Peyer's patch (tissue), 4 donors: ENCODE data around the gene NPRL2.
A peak's percentile ranks its signal among the peaks of the same experiment; 100 is the strongest.

ENCODE experiments used
- CTCF ChIP-seq, 6 experiments: fragments of 450-650 bp in 4 of 6; fragments of 200-600 bp in 2 of 6; sonication (generic) in 1 of 6; IDR thresholded peaks; one replicate each; pipeline ENCODE4 v1.5.1; 2017 to 2019; ENCODE audit warnings: antibody characterized with exemption in 6 of 6, mild to moderate bottlenecking in 3 of 6, moderate library complexity in 1 of 6
- POLR2A ChIP-seq, 2 donors: fragments of 450-650 bp; IDR thresholded peaks; one replicate each; pipeline ENCODE4 v1.5.1; 2017; ENCODE audit warnings: antibody characterized with exemption in 2 of 2, mild to moderate bottlenecking in 2 of 2, moderate library complexity in 2 of 2

GRCh38 chr3:50338965-50339364, 11.6 kb downstream of the NPRL2 start:
- TF ChIP-seq CTCF (IDR thresholded peaks at IDR 0.05) (peak in 1 of 6 experiments; percentile 8), POLR2A (IDR thresholded peaks at IDR 0.05) (no peak)
